Heart left ventricle (tissue), 13 donors: ENCODE results near the gene RCBTB2.

ENCODE experiments used
- CTCF ChIP-seq, 12 donors: fragments of 200-600 bp; sonication (generic) in 4 of 12; IDR thresholded peaks; one replicate each; pipeline versions ENCODE4 v1.5.0 to v1.8.0; 2018 to 2022; ENCODE audit warnings: antibody characterized with exemption in 12 of 12, mild to moderate bottlenecking in 5 of 12
- POLR2A ChIP-seq, 2 donors: fragments of 450-650 bp; IDR thresholded peaks; one replicate each; pipeline ENCODE4 v1.6.1; 2017; ENCODE audit warnings: antibody characterized with exemption in 2 of 2, mild to moderate bottlenecking in 2 of 2, moderate library complexity in 2 of 2
- donor health status: ischemic (EF 13 %, LVEDD 7.1; RV severe dilation, severe dysfunction).
- donor health status: DM: no; HTN: yes; CAD: no.
- donor health status: DM: no; HTN: no; CAD: no.
- donor health status: ischemic (EF 25% LVEDD 6.9; RV normal size, moderate dysfunction).
- donor health status: ischemic (EF 25% LVEDD 5.7; RV mildly dilated, moderate dysfunction).
- donor health status: ischemic (EF 35%, LVEDD 5.7; RV mildly dilated, moderate dysfunction).
- donor health status: nonischemic (EF 11% LVEDD 7.7; RV severe dilation, severe dysfunction).
- donor health status: DM: yes; HTN: yes; CAD: no.
- donor health status: PGD.
- donor health status: ischemic (EF 29% LVEDD 5.4; RV normal size, mild dysfunction).
- donor health status: nonischemic (EF 23%, LVEDD 6.1; RV moderate dilation, normal function).

GRCh38 chr13:48526286-48526685, 6.6 kb downstream of the RCBTB2 start:
- TF ChIP-seq CTCF (IDR thresholded peaks at IDR 0.05) = no peak
- no peak for TF ChIP-seq POLR2A (IDR thresholded peaks at IDR 0.05)
